GM12878 (cell line): ENCODE results near the gene RAP1GAP2. TPM values are rescaled to one million over a fixed set of nuclear protein-coding genes. Genes with fewer than 3 reads are reported as not detected.

Experiments
- ATAC-seq: fragments of 200-7000 bp; cut with Tn5 transposase; 3 replicates; pipeline ENCODE4 v1.9.1; 2020; ENCODE audit warnings: mild to moderate bottlenecking, moderate library complexity
- BruUV-seq: library from RNA; stranded (reverse); fragments of 400-500 nt; replicated peaks from 2 replicates; lab custom pipeline; 2021; lab: Mats Ljungman, UMichigan
- CTCF ChIA-PET: fragments of 300-600 bp; sonication (Branson Sonifier 250); formaldehyde crosslinking; extraction: SDS; loops from one replicate; lab custom pipeline; 2021; ENCODE audit warnings: inconsistent platforms; lab: Yijun Ruan, JAX
- POLR2A ChIA-PET: fragments of 350-600 bp; formaldehyde crosslinking; extraction: SDS; loops from one replicate; lab custom pipeline; 2021; ENCODE audit warnings: inconsistent platforms; lab: Charles Lee
- RAD21 ChIA-PET: fragments of 300-600 bp; sonication (Branson Sonifier 250); formaldehyde crosslinking; loops from one replicate; lab custom pipeline; 2023; ENCODE audit warnings: antibody characterized with exemption; ENCODE audit not compliant: unreplicated experiment; lab: Charles Lee
- SMC1A ChIA-PET: fragments of 300-600 bp; sonication (Branson Sonifier 250); formaldehyde crosslinking; loops from one replicate; lab custom pipeline; 2023; ENCODE audit not compliant: unreplicated experiment, uncharacterized antibody; lab: Charles Lee
- DNase-seq: peaks from one replicate; pipeline ENCODE4 v3.0.0-alpha.2; 2011; ENCODE audit warnings: low read depth, low spot score
- FAIRE-seq: peaks from 3 replicates; lab custom pipeline; 2011; peaks lifted over from hg19 to GRCh38; lab: Jason Lieb, UNC
- H2AFZ ChIP-seq: 2 replicates; pipeline ENCODE4 v1.6.0; 2011; ENCODE audit warnings: low read depth, low read length, control low read depth; ENCODE audit not compliant: control insufficient read depth
- H3K27ac ChIP-seq: 2 replicates; pipeline ENCODE4 v1.5.1; 2011; ENCODE audit warnings: control low read depth; ENCODE audit not compliant: control insufficient read depth, insufficient read depth
- H3K27me3 ChIP-seq, 2 experiments: replicated peaks in 1 of 2; 2 replicates each; pipeline versions ENCODE4 v1.6.0 to v1.6.1; 2011; ENCODE audit warnings: low read length in 1 of 2; ENCODE audit not compliant: control insufficient read depth in 2 of 2, insufficient read depth in 2 of 2
- H3K36me3 ChIP-seq, 2 experiments: 2 replicates each; pipeline ENCODE4 v1.5.1; 2011; ENCODE audit warnings: low read length in 1 of 2; ENCODE audit not compliant: control insufficient read depth in 2 of 2, insufficient read depth in 2 of 2
- H3K4me1 ChIP-seq: 2 replicates; pipeline ENCODE4 v1.6.1; 2011; ENCODE audit warnings: mild to moderate bottlenecking, low read length, moderate library complexity, mixed read lengths; ENCODE audit not compliant: control insufficient read depth, insufficient read depth
- H3K4me2 ChIP-seq: 2 replicates; pipeline ENCODE4 v1.6.0; 2011; ENCODE audit warnings: control low read depth; ENCODE audit not compliant: control insufficient read depth, insufficient read depth
- H3K4me3 ChIP-seq: fragments of 200-600 bp; sonication (generic); 2 replicates; pipeline ENCODE4 v1.5.1; 2016
- H3K79me2 ChIP-seq: 2 replicates; pipeline ENCODE4 v1.6.0; 2011; ENCODE audit warnings: low read length; ENCODE audit not compliant: control insufficient read depth, insufficient read depth
- H3K9ac ChIP-seq: 2 replicates; pipeline ENCODE4 v1.8.0; 2011; ENCODE audit warnings: low read length, control low read depth, mixed read lengths; ENCODE audit not compliant: control insufficient read depth, insufficient read depth
- H3K9me3 ChIP-seq: replicated peaks from 3 replicates; pipeline ENCODE4 v1.5.1; 2011; ENCODE audit warnings: mild to moderate bottlenecking, low read length; ENCODE audit not compliant: control insufficient read depth, insufficient read depth
- H4K20me1 ChIP-seq: 2 replicates; pipeline ENCODE4 v1.6.0; 2011; ENCODE audit not compliant: control insufficient read depth, insufficient read depth
- BACH1 ChIP-seq: fragments of 450-650 bp; IDR thresholded peaks from 2 replicates; pipeline ENCODE4 v1.6.1; 2017; ENCODE audit warnings: mild to moderate bottlenecking, borderline replicate concordance
- BHLHE40 ChIP-seq, 2 experiments: fragments of 450-650 bp in 1 of 2; IDR thresholded peaks; 2 replicates each; pipeline ENCODE4 v1.6.1; 2011 to 2017; ENCODE audit warnings: low read depth in 2 of 2, borderline replicate concordance in 1 of 2, improper control_type of control experiment in 1 of 2, low read length in 1 of 2, mild to moderate bottlenecking in 1 of 2
- BMI1 ChIP-seq: fragments of 450-650 bp; IDR thresholded peaks from 2 replicates; pipeline ENCODE4 v1.6.1; 2016; ENCODE audit warnings: mild to moderate bottlenecking, moderate library complexity, borderline replicate concordance
- CHD1 ChIP-seq: IDR thresholded peaks from 2 replicates; pipeline ENCODE4 v1.6.1; 2012; ENCODE audit warnings: low read depth, low read length, improper control_type of control experiment
- EZH2 ChIP-seq: IDR thresholded peaks from 2 replicates; pipeline ENCODE4 v1.6.1; 2012; ENCODE audit warnings: low read depth, mild to moderate bottlenecking, control low read depth, inconsistent platforms, low read length, borderline replicate concordance; ENCODE audit not compliant: control insufficient read depth
- FOS ChIP-seq: IDR thresholded peaks from 3 replicates; pipeline ENCODE4 v1.6.1; 2011; ENCODE audit warnings: borderline replicate concordance; ENCODE audit not compliant: insufficient read length; ENCODE audit errors: extremely low read depth
- KAT2A ChIP-seq: conservative IDR thresholded peaks from 2 replicates; pipeline ENCODE4 v1.6.1; 2011; ENCODE audit warnings: low read depth, low read length; ENCODE audit not compliant: control insufficient read depth
- NFYA ChIP-seq: IDR thresholded peaks from 2 replicates; pipeline ENCODE4 v1.6.1; 2011; ENCODE audit warnings: low read depth, mild to moderate bottlenecking, low read length, improper control_type of control experiment, borderline replicate concordance
- TBL1XR1 ChIP-seq: IDR thresholded peaks from 2 replicates; pipeline ENCODE4 v1.6.1; 2012; ENCODE audit warnings: low read depth, low read length, improper control_type of control experiment
- WGBS: methylation state at CpG from one replicate; pipeline ENCODE4 v1.1.6; 2016; ENCODE audit warnings: low lambda C conversion rate; ENCODE audit not compliant: insufficient replicate concordance, insufficient coverage; ENCODE audit errors: missing lambda C conversion rate; 5-methylcytosine and 5-hydroxymethylcytosine counted together
- in situ Hi-C: fragments of 300-500 bp; cut with MboI; formaldehyde crosslinking; loops from 9 replicates; pipeline ENCODE4 v1.14.3; 2018; ENCODE audit warnings: mixed read lengths
- intact Hi-C: fragments of 100-400 bp; cut with micrococcal nuclease; formaldehyde crosslinking; loops from one replicate; pipeline ENCODE4 v1.14.2; 2022; ENCODE audit not compliant: unreplicated experiment
- polyA plus RNA-seq, 11 experiments: library from polyadenylated mRNA; depleted of rRNA in 4 of 11; unstranded in 6 of 11; stranded (reverse) in 5 of 11; fragments of >200 nt; fragmentation: Nextera tagmentation in 4 of 11; fragmentation: Illumina TruSeq in 1 of 11; extraction: Ambion mirVana in 4 of 11; extraction: Trizol in 1 of 11; gene quantifications; 1 replicate in 1 of 11; 2 replicates in 10 of 11; pipeline versions ENCODE4 v1.2.1 to v1.2.3, GENCODE V29; 2011 to 2016; ENCODE audit warnings: inconsistent platforms in 2 of 11, missing spikeins in 2 of 11, low read depth in 1 of 11
- total RNA-seq, 4 experiments: library from RNA; depleted of rRNA in 3 of 4; stranded (reverse); fragments of >200 nt in 3 of 4; fragmentation: Illumina TruSeq in 1 of 4; extraction: Trizol in 1 of 4; gene quantifications; 2 replicates each; pipeline versions ENCODE4 v1.2.1 to v1.2.3, GENCODE V29; 2013 to 2021
- TF ChIP-seq, protein P1 (sequence below): IDR thresholded peaks from 2 replicates; pipeline ENCODE4 v1.6.1; 2011; ENCODE audit warnings: mild to moderate bottlenecking, low read depth, low read length, moderate library complexity; ENCODE audit not compliant: insufficient replicate concordance

Gene RAP1GAP2
- total and polyA plus RNA-seq, 10 of the 15 experiments (the other 5 are each of a cell fraction or from before 2014, with no cell fraction given), result 0.03 to 0.95 (median 0.49) TPM; not detected in 2

DNA sequence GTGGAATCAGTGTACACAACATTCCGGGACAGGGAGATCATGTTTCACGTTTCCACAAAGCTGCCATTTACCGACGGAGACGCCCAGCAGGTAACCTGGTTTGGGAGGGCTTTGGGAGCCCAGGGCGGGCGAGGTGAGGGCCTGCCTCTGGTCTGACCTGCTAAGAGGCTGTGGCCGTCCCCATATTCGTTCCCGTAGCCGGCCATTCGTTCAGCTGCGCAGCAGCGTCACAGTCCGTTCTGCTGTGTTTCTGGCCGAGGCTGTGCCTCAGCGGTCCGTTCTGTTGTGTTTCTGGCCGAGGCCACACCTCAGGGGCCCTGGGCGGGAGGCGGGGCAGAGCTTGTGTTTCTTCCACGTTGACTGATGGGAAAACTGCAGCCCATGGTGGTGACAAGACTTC is 199.1 kb downstream of the RAP1GAP2 start:
- BruUV-seq, result no TSS peak
- 57% methylated on average over 22 of the region's 22 CpGs for WGBS
- intact Hi-C loops, result no loop called here
- FAIRE-seq, result no peak
- no peaks in the 10 kb centered on the region for H3K9me3 ChIP-seq
- H3K4me3 ChIP-seq, result no peak overlapping the region
- H3K27me3 ChIP-seq, result no peaks in the 10 kb centered on the region; a peak in 1 of 4 replicates
- H4K20me1 ChIP-seq, result no peaks in the 10 kb centered on the region
- ChIA-PET RAD21 (no interaction called here), CTCF (interaction anchor here (1.1 kb wide), 1 partner anchor 64 kb away, joined by 3 read pairs; no protein-coding TSS in a partner anchor), POLR2A (no interaction called here), SMC1A (no interaction called here)
- H3K4me1 ChIP-seq, result no peaks in the 10 kb centered on the region
- no peak overlapping the region for H3K4me2 ChIP-seq
- in situ Hi-C loops, result no loop called here
- no peaks in the 10 kb centered on the region for H3K36me3 ChIP-seq
- TF ChIP-seq NFYA (no peak), CHD1 (no peak), BHLHE40 (IDR thresholded peaks at IDR 0.05; ENCODE audit: borderline replicate concordance in 1 of 2, low read depth in 2 of 2, low read length in 1 of 2) (no peak), FOS (no peak), BMI1 (no peak), BACH1 (no peak), EZH2 (no peak), KAT2A (no peak), TBL1XR1 (no peak)
- TF ChIP-seq, protein P1, sequence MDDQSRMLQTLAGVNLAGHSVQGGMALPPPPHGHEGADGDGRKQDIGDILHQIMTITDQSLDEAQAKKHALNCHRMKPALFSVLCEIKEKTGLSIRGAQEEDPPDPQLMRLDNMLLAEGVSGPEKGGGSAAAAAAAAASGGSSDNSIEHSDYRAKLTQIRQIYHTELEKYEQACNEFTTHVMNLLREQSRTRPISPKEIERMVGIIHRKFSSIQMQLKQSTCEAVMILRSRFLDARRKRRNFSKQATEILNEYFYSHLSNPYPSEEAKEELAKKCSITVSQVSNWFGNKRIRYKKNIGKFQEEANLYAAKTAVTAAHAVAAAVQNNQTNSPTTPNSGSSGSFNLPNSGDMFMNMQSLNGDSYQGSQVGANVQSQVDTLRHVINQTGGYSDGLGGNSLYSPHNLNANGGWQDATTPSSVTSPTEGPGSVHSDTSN, result no peak
- ATAC-seq, result no peak
- H2AFZ ChIP-seq, result no peak overlapping the region
- H3K9ac ChIP-seq, result no peak overlapping the region
- H3K79me2 ChIP-seq, result no peaks in the 10 kb centered on the region
- no peak for DNase-seq
- no peak overlapping the region for H3K27ac ChIP-seq
